ENCODE measurements around the gene GRIN2A.

DNA sequence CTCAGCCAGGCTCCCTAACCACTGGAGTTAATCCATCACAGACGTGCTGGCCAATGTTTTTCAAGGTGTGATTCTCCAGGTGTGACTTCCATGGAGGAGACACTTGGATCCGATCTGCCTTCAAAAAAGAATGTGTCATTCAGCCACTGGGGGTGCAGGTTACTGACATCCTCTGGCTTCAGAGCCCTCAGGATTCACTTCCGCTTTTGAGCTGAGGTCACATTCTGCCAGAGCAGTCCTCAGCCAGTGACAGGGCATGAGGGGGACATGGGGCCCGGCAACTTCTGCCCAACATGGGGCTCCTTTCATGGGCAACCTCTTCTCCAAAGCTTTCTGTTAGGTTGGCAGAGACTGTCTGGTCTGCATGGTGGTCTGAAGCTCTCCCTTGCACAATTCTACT lies 81.4 kb downstream of the GRIN2A start:
- TF ChIP-seq REL (CRISPR knock-in tag; conservative IDR thresholded peaks at IDR 0.05) = no peak
- TF ChIP-seq BRD4 (CRISPR knock-in tag; IDR thresholded peaks at IDR 0.05) = no peak
- no peak for TF ChIP-seq ATF1 (CRISPR knock-in tag; IDR thresholded peaks at IDR 0.05)

Measured in HepG2 (cell line).